Effector memory CD4-positive, alpha-beta T cell (primary cell): Measurements from ENCODE around the gene FNTB.
"Not testable (repeated sequence)": the region's sequence is repeated elsewhere in the genome, so short reads cannot be mapped to it uniquely, and the experiment has no call there.

Experiments
- DNase-seq, 3 donors: peaks; one replicate each; pipeline ENCODE4 v3.0.0-alpha.2; 2020
- H3K27ac ChIP-seq: 2 replicates; pipeline ENCODE4 v1.7.0; 2013; ENCODE audit warnings: mild to moderate bottlenecking, low read length, moderate library complexity; ENCODE audit not compliant: insufficient read depth, poor library complexity, severe bottlenecking
- H3K27me3 ChIP-seq: replicated peaks from 2 replicates; pipeline ENCODE4 v1.7.0; 2013; ENCODE audit warnings: mild to moderate bottlenecking, low read length; ENCODE audit not compliant: insufficient read depth, control insufficient read depth, poor library complexity, severe bottlenecking
- H3K36me3 ChIP-seq: 2 replicates; pipeline ENCODE4 v1.7.0; 2013; ENCODE audit warnings: mild to moderate bottlenecking, low read length, moderate library complexity; ENCODE audit not compliant: control insufficient read depth, insufficient read depth
- H3K4me1 ChIP-seq: 2 replicates; pipeline ENCODE4 v1.7.0; 2013; ENCODE audit warnings: low read length, mild to moderate bottlenecking; ENCODE audit not compliant: control insufficient read depth, insufficient read depth, poor library complexity, severe bottlenecking
- H3K4me3 ChIP-seq: 2 replicates; pipeline ENCODE4 v1.7.0; 2013; ENCODE audit warnings: low read length, low read depth, mild to moderate bottlenecking; ENCODE audit not compliant: insufficient read depth, poor library complexity, severe bottlenecking
- H3K9me3 ChIP-seq: 2 replicates; pipeline ENCODE4 v1.7.0; 2013; ENCODE audit warnings: mild to moderate bottlenecking, low read length, moderate library complexity; ENCODE audit not compliant: control insufficient read depth

FNTB gene

DNA sequence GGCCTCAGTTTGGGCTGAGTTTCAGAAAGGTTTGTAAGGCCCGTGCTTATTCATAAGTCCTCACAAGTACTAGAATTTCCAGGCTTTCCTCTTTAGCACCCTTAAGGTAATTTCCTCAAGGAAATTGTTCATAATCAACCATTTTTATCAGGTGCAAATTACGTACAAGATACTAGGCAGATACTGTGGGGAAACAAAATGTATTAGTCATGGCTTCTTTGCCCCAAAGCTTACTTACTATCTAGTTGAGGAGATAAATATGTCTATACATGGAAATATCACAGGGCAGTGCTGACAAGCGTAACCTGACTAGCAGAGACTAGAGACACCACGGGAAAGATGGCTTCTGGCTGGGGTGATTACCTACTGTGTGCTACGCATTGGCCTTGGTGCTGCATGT, 93.1 kb downstream of the FNTB start:
- H3K27ac ChIP-seq = no peak overlapping the region
- H3K4me3 ChIP-seq = no peak overlapping the region
- H3K9me3 ChIP-seq = no peaks in the 10 kb centered on the region
- no peaks in the 10 kb centered on the region for H3K27me3 ChIP-seq
- peaks cover 8% of the 10 kb centered on the region for H3K4me1 ChIP-seq
- H3K36me3 ChIP-seq = peaks cover 37% of the 10 kb centered on the region
- no peak for DNase-seq

DNA sequence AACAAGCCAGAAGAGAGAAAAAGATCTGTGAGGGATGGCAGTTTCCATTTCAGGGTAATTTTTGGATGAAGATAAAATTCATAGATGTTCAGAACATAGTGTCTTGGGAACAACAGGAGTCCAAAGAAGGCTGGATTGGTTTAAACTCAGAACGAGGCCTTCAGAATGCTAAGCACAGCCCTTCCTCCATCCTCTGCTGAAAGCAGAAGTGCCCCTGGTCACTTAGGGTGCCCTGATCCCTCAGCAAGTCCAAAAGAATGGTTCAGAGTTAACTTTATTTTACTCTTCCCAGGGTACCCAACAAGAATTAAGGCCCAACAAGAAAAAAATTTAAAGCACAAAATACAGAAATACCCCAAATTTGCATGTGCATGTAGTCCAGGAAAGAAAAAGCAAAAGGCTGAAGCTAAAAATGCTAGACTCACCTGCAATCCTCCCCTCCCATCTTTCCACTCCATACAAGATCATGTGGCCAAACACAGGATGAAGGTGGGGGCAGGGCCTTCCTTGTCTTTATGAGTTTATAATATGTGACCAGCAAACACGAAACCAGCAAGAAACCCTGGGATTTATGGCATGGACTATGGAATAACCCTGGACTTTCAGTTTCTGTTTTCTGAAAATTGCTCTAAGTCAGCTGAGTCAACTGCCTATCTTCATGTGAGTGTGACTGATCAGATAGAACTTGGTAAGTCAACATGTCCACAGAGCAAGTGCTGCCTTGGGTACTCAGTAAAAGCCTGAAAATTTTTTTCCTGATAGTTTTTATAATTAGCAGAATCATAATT, 94.5 kb downstream of the FNTB start:
- H3K4me3 ChIP-seq = no peak overlapping the region

DNA sequence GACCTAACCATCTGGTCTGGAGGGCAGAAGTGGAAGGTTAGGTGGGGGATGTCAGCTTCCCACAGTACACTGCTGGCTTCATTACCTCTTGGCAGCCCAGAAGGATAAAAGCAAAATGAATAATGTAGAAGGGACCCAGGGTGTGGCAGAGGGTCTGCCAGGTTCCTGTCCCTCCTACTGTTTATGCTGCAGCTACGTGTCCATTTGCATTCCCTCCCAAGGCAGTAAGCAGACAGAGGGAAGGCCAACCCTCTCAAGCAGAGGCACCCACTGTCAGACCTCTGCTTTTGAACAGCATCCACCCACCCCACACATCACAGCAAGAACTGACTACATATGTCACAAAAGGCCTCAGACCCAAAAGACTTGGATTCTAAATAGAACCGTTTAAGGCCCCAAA, 96.2 kb downstream of the FNTB start:
- no peaks in the 10 kb centered on the region for H3K27me3 ChIP-seq
- H3K27ac ChIP-seq = no peak overlapping the region
- H3K4me3 ChIP-seq = no peak overlapping the region
- peaks cover 34% of the 10 kb centered on the region for H3K36me3 ChIP-seq
- no peaks in the 10 kb centered on the region for H3K9me3 ChIP-seq
- H3K4me1 ChIP-seq = peaks cover 5% of the 10 kb centered on the region
- DNase-seq = no peak

More for the DNA sequence above, 94.5 kb downstream of the FNTB start:
- H3K4me1 ChIP-seq = peaks cover 5% of the 10 kb centered on the region
- H3K36me3 ChIP-seq = peaks cover 33% of the 10 kb centered on the region
- no peaks in the 10 kb centered on the region for H3K9me3 ChIP-seq
- no peak for DNase-seq
- no peaks in the 10 kb centered on the region for H3K27me3 ChIP-seq
- no peak overlapping the region for H3K27ac ChIP-seq

DNA sequence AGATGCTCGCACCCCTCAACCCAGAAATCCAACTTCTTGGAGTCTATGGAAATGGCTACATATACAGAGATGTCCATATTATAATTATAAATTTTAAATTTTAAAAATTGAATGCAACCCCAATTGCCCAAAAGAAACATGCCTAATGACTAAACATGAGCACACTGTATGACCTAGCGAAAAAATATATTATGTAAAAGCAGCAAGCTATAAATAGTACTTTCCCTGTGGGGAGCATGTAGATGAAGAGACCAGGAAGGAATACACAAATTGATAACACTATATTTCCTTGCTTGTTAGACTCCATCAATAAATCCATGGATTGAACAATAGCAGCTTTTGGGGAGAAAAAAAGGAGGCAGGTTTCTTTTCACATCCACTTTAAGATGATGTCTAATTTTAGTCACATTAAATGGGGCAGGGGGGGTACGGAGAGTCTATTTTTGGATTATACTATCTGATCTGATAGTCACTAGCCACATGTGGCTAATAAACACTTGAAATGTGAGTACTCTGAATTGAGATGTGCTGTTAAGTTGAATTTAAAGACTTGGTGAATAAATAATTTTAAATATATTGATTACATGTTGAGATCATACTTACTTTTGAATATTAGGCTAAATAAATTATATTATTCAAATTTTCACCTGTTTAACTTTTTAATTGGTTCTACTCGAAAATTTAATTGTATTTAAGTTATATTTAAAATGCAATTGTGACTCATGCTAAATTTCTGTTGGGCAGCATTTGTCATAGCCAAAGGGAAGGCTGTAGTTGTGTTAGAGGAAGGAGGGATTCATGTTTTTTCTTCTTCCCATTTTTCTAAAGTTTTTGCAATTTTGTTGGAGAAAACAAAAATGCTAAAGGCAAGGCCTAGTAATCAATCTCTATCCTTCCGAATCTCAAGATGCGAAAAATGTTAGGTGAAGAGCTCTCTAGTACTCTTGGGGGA, 98.1 kb downstream of the FNTB start:
- Histone ChIP-seq H3K27me3 (no peaks in the 10 kb centered on the region), H3K4me1 (no peaks in the 10 kb centered on the region), H3K4me3 (no peak overlapping the region), H3K9me3 (no peaks in the 10 kb centered on the region), H3K36me3 (peaks cover 50% of the 10 kb centered on the region), H3K27ac (no peak overlapping the region)
- DNase-seq = no peak

DNA sequence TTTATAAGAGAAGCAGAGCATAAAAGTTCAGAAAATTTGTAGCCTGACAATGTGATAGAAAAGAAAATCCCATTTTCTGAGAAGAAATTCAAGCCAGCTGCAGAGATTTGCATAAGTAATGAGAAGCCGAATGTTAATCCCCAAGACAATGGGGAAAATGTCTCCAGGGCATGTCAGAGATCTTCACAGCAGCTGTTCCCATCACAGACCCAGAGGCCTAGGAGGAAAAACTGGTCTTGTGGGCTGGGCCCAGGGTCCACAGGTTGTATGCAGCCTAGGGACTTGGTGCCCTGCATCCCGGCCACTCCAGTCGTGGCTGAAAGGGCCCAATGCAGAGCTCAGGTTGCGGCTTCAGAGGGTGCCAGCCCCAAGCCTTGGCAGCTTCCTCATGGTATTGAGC, 100.0 kb downstream of the FNTB start:
- peaks cover 62% of the 10 kb centered on the region for H3K36me3 ChIP-seq
- not testable (repeated sequence) for DNase-seq, H3K4me3 ChIP-seq, H3K9me3 ChIP-seq, H3K27me3 ChIP-seq, H3K4me1 ChIP-seq, H3K27ac ChIP-seq

DNA sequence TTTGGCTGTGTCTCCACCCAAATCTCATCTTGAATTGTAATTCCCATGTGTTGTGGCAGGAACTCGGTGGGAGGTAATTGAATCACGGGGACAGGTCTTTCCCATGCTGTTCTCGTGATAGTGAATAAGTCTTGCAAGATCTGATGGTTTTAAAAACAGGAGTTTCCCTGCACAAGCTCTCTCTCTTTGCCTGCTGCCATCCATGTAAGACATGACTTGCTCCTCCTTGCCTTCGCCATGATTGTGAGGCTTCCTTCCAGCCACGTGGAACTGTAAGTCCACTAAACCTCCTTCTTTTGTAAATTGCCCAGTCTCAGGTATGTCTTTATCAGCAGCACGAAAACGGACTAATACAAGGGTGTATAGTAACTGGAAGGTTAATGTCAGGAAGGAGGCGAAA, 101.1 kb downstream of the FNTB start:
- DNase-seq, H3K9me3 ChIP-seq, H3K4me1 ChIP-seq, H3K27me3 ChIP-seq, H3K4me3 ChIP-seq, H3K27ac ChIP-seq: not testable (repeated sequence)
- H3K36me3 ChIP-seq = peaks cover 70% of the 10 kb centered on the region

DNA sequence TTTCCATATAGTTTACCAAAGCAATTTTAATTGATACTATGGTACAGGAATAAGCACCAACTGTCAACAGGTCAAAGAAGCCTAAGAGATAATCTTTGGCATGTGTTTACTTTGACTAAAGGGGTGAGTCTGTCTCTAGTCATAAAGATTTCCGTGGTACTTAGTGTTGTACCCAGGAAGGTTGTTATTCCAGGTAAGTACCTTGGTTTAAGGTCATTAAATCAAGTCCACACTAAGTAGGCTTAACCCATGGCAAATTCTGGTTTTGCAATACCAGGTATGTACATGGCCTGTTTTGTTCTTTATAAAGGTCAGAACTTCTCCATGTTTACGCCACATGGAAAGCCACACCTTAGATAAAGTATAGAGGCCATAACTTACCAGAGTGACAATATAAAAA, 105.7 kb downstream of the FNTB start:
- H3K4me1 ChIP-seq = peaks cover 19% of the 10 kb centered on the region
- peaks cover 72% of the 10 kb centered on the region for H3K36me3 ChIP-seq
- no peak for DNase-seq
- H3K9me3 ChIP-seq = no peaks in the 10 kb centered on the region
- H3K27ac ChIP-seq = no peak overlapping the region
- H3K4me3 ChIP-seq = no peak overlapping the region
- H3K27me3 ChIP-seq = no peaks in the 10 kb centered on the region

DNA sequence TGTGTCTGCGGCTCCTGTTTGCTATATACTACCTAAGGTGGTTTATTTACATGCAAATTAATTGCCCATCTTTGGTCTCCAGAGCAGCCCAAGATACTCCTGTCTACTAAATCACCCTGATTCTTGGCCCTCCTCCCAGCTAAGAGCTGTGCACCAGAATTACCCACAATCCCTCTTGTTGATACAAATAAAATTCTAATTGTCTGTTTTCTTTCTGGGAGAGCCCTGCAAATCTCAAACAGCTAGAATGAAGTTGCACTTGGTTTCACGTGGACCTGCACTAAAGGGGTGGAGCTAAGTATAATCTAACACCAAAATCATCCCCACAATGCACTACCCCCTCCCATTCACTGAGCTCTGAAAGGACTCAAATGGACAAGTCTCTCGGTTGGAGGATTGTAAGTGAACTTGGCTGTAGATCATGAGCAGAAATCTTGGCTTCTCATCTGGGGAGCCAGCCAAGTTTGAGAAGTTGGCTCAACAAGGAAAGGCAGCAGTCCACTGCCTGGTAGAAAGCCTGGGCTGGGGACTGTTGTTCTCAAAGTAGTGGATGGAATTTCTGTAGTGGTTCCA, 109.0 kb downstream of the FNTB start:
- Histone ChIP-seq H3K4me3 (no peak overlapping the region), H3K27ac (no peak overlapping the region), H3K27me3 (no peaks in the 10 kb centered on the region), H3K36me3 (peaks cover 47% of the 10 kb centered on the region), H3K4me1 (peaks cover 42% of the 10 kb centered on the region), H3K9me3 (no peaks in the 10 kb centered on the region)
- no peak for DNase-seq

DNA sequence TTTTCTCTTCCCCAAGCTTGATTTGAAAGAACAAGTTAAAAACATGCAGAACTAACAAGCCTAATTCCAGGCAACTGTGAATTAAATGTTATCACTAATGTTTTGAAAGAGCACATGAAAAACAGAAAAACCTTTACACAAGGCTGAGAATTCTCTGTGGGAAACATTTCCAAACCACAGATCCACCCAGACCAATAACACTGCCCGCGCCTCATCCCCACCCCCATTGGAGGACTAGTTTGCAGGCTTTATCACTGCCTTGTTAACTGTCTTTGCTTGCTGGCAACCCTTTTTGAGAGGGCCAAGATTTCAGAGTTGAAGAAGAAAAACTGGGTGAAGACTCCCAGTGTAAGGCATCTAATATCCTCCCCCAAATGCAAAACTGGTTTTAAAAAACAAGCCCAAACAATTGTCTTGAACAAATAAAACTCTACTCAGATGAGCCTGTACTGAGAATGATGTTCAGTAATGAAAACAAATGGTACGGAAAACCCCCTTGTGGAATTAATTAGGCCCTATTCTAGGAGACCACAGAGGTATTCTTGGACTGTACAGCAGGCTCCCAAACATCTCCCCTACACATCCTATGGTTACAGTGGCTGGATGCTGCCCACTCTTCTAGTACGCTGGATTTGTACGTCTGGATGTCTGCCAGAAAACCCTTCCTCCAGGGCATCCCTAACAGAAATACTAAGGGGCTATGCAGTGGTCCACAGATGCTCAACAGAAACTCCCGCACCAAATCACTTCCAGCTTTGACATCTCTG, 109.8 kb downstream of the FNTB start:
- no peak for DNase-seq
- H3K36me3 ChIP-seq = peaks cover 39% of the 10 kb centered on the region
- no peak overlapping the region for H3K27ac ChIP-seq
- H3K9me3 ChIP-seq = no peaks in the 10 kb centered on the region
- no peak overlapping the region for H3K4me3 ChIP-seq
- H3K4me1 ChIP-seq = peaks cover 46% of the 10 kb centered on the region
- H3K27me3 ChIP-seq = no peaks in the 10 kb centered on the region
